ENCODE results near the gene ANKS1A. TPM values are rescaled to one million over a fixed set of nuclear protein-coding genes. Genes with fewer than 3 reads are reported as not detected.

ANKS1A gene
- polyA plus RNA-seq, 1 donor, result 42.0 TPM

DNA sequence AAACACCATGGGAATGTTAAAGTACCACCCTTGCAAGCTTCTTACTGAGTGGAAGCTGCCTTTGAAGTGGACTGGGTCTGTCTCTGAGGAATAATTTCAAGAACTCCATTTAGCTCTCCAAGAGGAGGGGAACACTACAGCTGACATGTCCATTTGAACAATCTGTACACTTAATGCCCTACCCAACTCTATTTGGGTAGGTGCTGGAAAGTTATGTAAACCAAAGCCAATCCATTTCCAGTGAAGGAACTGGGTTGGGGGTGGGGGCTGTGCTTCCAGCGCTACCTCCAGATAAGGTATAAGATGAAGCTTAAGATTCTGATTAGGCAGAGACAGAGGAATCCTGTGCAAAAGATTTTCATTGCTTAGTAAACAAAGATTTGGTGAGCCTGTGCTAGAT, 130.1 kb downstream of the ANKS1A start:
- DNase-seq, result no peak

DNA sequence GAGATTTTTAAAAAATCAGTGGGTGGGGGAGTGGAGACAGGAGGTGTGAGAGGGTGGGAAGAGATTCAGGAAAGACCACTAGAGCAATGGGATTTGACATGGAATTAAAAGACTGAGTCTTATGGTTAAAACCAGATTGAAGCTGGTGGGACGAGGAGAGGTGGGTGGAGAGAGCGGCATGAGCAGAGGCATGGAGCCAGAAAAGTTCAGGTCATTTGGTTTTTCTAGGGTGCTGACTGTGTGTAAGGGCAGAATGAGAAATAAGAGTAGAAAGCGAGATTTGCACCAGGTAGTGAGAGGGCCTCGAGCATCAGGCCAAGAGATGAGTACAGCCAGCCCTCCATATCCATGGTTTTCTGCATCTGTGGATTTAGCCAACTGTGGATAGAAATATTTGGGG, 130.8 kb downstream of the ANKS1A start:
- DNase-seq, result no peak

DNA sequence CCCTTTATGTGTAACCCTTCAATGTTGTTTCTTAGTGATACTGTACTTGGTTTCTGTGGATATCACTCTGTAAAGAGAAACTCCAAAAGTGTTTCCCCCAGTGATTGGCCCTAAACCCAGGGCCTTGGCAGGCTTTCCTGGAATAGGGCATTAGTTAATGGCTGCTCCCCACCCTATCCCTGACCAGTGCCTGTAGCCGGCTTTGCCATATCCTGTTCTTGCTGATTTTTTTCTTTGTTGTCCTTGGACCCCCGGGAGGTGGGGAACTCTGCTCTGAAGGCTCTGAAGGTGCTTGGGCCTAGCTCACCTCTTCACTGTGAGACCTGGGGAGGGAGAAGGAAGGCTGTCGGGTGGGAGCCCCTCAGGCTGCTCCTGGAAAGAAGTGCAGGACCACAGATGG, 131.9 kb downstream of the ANKS1A start:
- no peak for DNase-seq

DNA sequence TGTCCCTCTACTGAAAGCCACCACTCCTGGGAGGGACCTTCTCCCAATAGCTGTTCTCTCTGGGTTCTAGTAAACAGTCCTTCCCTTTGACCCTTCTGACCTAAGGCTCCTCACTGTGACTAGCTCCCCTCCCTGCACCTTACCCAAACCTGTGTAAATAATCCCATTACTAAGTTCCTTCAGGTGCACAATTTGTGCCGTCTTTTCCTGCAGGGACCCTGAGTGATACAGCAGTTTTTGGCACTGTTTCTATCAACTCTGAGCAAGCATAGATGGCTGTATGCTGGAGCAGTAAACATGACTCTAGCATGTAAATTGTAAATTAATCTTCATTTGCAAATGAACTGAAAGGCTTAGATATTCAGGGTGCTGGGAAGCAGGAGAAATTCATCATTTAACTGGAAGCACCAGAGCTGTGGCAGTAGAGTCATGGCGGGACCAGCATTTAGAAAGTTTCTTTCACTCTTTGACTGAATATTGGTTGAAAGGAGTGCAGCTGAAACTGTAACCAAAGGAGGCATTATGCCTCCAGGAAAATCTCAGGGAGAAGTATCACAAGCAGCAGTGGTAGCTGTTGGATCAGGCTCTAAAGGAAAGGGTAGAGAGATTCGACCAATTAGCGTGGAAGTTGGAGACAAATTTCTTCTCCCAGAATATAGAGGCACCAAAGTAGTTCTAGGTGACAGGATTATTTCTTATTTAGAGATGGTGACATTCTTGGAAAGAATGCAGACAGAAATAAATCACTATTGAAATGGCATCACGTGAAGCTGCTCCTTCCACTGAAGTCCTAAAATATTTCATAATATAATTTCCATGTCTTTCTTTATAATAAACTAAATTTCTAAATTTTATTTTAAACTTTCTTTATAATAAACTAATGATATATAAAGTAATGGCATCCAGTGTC, 134.3 kb downstream of the ANKS1A start:
- DNase-seq, result no peak

DNA sequence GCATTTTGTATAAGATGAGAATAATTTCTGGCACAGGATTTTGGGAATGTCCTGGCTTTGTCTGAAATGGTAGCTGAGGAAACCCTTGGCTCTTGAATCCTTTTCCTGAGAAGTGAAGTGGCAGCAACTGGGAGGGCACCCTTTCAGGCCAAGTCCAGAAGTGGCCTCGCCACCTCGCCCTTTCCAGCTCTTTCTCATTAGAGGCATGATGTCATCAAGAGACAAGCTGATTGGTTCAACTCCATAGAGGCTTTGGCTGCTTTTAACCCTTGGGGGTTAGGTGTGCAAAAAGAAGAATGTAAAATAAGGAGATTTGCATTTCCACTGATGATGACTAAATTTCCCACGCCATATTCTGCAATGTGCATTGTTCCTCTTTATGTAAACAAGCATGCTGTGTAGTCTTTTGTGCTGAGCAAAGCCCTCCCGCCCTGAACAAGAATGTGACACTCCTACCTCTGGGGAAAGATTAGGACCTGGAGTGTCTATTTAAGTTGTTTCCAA, 135.5 kb downstream of the ANKS1A start:
- DNase-seq, result no peak

DNA sequence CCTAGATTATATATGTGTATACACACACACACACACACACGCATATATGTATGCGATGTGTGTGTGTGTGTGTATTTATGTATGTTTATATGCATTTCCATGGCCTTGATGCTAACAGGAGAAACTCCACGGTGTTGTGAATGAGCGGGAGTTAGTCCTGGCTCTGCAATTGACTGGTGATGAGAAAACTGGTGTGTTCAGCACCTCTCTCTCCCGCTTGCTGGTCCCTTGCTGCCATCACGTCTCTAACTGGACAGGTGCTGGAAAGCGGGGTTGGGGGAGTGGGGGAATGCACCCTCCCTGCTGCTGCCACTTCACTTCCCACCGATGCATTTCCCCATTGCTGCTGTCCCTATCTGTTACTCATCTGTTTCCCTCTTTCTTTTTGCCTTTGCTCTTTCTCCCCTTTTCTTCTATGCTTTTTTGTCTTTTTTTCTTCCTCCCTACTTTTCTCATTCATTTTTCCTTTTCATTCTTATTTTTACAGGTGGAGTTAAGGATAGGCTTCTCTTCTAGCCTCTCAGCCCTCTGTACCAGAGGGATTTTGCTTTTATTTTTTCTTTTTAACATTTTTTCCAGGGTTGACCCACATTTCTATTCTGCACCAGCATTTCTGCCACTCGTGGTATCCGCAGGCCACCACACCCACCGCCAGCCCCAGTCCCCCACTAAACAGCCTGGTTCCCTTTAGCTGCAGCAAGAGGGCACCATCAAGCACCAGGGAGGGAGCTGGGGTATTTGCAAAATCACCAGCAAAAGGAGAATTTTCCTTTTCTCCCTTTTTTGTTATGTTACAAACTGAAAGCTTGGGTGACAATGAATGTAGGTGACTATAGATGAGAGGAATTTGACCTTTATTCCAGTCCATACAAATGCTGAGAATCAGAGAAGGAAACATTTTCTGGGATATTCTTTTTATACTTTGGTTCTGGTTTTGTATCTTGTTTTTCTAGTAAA, 136.5 kb downstream of the ANKS1A start:
- no peak for DNase-seq

DNA sequence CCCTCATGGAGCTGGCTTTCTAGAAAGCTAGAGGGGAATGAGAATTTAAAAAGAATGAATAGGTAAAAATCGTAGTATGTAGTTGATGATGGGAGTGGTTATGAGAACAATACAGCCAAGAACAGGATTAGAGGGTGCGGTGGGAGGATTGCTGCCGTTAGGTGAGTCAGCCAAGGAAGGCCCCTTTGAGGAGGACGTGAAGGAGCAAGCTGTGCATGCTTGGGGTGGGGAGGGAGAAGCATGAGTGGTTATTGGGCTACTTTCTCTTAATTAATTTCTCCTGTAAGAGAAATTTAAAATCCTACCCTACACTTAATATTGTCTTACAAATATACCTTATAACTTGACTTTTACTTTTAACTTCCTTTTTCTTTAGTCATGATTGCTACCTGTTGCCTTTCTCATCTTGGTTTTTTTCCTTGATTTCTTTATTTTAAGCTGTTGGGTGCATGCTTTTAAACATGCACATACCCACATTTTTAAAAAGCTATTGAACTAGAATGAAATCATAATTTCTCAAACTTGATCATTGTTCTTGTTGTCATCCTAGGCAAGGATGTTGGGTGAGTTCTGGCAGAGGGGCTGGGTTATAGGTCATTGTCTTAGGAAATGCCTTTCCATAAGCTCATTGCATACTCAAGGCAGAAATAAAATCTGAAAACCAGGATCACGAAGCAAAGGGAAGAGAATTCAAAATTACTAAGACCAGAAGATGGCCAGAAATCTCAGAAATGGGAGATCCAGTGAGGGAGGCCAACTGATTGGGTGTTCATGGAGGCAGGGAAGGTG, 137.6 kb downstream of the ANKS1A start:
- no peak for DNase-seq

DNA sequence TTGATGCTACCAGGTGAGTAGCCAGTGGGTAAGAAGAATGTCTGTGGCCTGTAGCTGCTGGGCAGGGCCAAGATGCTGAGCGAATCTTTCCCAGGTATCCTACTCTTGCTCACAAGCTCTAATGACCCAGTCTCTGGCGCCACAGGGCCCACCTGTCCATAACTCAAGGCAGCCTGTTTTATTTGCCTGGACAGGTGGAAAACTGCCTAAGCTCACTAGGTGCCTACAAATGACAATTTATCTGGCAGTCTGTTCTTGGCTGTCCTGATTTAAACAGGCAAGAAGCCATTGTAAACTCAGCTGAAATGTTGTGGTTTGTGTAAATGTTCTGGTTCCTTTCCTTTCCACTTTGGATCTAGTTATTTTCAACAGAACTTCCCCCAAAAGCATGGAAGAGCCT, 138.8 kb downstream of the ANKS1A start:
- no peak for DNase-seq

DNA sequence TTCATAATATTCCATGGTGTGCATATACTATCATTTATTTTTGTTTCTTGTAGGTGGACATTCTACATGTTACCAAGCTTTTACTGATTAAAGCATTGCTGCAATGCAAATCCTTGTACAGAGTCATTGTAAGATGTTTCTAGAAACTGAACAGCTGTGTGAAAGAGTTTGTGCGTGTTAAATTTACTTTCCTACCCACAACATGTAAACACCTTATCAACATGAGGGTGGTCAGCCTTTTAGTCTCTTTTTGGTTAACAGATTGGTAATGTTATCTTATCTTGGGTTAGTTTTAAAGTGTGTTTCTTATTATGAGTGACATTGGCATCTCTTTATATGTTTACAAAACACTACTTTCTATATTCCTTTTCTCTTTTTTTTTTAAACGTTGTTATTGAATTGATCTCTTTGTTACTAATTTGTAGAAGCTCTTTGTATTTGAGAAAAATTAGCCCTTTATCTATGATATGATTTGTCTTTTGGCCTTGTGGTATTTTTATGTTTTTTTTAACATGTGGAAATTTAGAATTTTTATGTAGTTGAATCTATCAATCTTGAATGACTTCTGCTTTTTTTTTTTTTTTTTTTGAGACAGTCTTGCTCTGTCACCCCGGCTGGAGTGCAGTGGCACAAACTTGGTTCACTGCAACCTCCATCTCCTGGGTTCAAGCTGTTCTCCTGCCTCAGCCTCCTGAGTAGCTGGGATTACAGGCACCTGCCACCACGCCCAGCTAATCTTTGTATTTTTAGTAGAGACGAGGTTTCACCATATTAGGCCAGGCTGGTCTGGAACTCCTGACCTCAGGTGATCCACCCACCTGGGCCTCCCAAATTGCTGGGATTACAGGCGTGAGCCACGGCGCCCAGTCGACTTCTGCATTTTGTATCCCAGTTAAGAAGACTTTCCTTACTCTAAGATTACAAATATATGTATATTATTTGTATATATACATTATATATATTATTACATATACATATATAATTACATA, 140.0 kb downstream of the ANKS1A start:
- no peak for DNase-seq

DNA sequence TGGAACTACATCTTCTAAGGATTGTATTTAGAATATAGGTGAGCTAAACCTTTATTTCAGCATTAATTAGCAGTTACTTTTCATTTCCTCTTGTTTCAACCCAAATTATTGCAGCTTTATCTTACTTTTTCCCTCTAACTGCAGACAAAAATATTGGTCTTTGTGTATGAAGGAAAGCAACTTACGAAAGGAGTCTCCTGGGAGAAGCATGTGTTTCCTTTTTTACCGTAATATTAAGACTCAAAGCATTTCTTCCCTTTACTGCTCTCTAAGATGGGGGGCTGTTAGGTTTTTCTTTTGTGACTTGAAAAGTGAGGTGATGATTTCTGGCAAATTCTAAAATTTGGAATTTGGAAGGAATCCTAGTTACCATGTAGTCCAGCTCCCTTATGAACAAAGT, 141.0 kb downstream of the ANKS1A start:
- no peak for DNase-seq

DNA sequence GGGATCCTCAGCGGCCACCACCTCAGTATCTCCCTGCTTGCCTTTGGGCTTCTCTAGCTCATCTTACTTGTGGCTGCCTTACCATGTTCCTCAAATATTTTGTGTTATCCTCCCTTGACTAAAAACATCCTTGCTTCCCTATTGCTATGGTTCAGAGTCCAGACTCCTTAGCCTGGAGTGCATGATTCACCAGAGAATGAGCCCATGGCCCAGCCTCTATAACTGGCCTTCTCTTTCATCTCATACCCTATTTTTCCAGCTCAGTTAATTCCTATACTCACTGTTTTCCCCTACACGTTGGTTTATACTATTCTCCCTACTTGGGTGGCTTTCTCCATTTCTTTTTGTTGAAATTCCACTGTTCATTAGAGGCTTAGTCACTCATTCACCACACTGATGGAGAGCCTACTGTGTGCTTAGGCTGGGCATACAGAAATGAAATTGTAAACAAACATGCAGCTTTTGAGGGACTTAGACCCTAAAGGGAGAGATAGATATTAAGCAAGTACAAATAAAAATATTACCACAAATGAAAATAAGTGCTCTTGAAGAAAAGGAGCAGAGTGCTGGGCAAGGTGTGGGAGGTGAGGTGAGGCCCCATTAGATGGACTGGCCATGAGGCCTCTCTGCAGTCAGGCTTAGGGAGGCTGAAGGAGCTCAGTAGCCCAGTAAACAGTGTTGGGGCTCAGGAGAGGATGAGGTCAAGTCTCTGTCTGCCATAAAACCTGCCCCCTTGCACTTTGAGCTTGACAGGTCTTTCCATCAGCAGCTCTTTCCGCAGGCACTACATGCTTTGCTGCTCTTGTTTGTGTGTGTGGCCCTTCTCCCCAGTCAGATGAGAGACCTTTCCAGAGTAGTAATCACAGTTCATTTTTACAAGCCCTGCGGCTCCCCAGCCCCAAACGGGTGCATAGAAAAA, 142.8 kb downstream of the ANKS1A start:
- DNase-seq, result no peak

DNA sequence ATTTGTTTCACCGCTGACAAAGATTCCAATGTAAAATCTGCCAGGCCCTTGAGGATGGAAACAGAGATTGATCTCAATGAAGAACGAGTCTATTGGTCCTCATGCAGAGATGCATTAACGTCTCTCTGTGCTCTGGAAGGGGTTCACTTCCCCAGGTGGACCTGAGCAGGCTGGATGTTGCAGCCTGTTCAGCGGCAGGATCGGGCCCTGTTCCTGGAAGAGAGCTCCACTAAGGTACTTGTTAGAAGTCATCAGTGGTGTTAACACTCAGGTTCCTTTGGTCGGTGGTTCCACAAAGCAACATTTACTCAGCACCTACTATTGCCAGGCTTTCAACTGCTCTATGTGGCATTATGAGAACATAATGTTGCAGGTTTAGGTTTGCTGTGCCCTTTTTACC, 144.6 kb downstream of the ANKS1A start:
- no peak for DNase-seq

DNA sequence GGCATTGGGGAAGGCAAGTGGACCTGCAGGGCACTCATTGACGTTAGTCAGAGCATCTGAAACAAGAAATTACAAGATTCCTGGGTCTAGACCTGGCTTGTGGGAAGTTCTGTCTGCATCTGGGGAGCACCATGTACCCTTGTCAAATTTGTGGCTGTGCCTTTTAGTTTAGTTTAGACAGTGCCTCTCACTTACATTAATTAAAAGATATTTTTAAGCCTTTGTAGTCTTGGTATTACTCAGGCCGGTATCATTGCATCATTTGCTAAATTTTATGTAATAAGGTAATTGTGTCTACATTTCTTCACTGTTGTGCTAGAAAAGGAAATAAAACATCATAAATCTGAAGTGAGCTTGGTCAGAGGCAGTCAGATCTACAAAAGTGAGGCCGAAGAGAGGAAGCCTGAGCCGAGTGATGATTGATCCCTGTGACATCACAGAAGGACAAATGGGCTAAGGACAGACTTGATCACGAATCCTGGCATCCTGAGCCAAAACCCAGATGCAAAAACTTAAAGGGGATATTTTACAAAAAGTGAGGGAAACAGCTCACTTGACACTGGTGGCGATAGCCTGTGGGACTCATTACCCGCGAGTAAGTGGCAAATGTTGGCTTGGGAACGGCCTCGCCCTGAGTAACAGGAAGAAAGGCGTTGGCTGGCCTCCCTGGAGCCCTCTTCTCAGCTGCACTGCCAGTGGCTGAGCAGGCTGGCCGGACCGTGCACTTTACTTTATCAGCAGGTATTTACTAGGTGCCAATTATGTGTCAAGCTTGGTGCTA, 145.5 kb downstream of the ANKS1A start:
- DNase-seq, result no peak

DNA sequence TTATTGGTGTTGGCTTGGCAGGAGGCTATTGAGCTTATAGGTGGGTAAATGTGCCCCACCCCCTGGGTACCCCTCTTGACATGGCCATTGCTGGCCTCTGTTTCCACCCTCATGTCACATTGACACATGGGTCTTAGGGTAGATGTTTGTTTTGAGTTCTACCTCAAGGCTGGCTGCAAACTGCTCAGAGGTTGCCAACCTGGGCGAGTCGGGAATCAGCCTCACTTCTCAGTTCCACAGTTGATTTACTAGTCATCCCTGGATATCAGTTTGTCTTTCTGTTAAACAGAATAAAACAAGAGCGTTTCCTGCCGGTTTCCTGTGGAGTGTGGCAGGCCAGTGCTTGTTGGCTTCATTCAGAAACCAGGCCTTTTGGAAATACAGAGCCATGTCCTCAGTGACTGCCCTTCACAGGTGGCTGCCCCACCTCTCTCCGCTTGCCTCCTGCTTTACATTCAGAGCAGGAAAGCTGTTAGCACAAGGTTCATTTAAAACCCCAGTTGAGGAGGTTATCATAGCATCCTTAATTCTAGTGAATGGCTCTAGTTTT, 146.5 kb downstream of the ANKS1A start:
- DNase-seq, result no peak

DNA sequence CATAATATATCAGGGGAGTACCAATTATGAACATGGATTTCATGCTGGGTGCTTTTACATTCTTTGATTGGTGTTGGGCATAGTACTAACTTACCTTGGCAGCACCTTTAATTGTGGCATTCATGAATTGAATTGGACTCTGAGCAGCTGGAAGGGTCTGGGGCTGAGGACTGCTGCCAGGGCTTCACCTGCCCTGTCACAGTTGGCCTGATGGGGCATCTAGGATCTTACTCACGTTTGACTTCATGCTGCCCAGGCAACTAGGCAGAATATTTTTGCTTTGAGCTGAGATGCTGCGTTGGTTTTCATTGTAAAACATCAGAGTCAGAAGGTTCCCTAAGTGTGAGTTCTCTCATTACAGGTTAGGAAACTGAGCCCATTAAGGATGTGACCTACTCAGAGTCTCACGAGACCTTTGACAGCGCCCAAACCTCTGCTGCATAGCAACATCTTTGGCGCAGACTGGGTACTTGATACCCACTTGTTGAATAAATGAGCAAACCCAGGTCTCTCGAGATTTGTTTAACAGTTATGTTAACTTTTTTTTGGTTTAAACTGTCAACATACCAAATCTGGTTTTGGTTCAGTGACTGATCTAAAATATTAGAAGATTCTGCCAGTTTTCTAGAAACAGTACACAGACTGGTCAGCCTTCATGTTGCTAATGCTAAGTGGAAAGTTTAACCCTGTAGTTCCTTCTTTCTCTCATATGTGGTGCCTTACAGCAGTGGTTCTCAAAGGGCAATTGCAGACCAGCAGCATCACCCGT, 147.2 kb downstream of the ANKS1A start:
- no peak for DNase-seq

DNA sequence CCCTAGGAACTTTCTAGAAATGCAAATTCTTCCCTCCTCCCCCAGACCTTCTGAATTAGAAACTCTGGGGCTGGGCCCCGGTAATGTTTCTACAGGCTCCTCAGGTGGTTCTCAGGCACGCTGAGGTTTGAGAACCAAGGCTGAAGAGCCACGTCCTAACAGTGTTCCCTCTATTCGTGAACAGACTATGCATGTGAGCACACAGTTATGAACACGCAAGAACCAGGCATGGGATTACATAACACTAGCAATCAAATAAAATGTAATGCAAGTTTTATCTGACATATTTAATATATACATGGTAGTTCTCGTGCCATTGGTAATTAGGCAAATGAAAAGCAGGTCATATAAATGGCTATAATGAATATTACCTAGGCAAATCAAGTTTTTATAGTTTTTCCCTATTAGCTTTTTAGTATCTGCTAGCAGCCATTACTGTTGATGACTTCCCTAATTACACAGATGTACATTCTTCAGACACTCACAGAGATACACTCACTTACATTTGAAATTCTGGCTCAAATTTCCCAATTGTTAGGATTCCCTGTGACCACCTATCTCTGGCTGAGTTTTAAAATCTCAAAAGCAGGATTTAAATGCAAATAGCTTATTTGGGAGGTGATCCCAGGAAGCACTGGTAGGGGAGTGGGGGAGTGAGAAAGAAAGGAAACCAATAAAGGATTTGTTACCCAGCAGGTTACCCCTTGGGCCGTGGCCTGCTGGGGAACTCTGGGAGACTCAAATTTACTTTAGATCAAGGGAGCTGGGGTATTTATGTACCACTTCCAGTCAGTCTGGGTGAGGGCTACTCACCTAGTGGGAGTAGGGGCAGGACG, 148.0 kb downstream of the ANKS1A start:
- DNase-seq, result no peak

DNA sequence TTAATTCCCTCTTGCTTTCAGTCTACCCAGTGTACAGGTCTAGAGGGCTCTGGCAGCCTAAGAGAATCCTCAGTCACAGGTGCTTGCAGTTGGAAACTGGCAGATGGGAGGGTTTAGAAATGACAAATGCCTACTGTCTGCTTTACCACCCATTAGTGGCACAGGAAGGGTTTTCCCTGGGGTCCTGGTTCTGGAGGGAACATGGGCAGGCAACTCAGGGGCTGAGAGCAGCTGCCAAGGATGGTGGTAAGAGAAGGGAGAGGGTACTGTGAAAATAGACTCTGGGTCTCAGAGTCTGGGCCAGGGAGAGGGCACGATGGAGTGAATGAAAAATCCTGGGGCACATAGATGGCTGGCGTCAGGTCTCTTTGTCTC, 148.6 kb downstream of the ANKS1A start:
- no peak for DNase-seq

Measured in left kidney (tissue), 2 donors.